HEK293 (cell line): ENCODE measurements around the gene TACR2.

ENCODE experiments used
- CTCF ChIA-PET: fragments of 350-600 bp; formaldehyde crosslinking; extraction: SDS; loops from one replicate; lab custom pipeline; 2021; ENCODE audit warnings: antibody characterized with exemption; lab: Yijun Ruan, JAX
- POLR2A ChIA-PET: fragments of 300-600 bp; formaldehyde crosslinking; extraction: SDS; loops from one replicate; lab custom pipeline; 2020; ENCODE audit warnings: antibody characterized with exemption, inconsistent platforms; lab: Yijun Ruan, JAX
- H3K27ac ChIP-seq: fragments of 200-500 bp; sonication (Bioruptor generic); 2 replicates; pipeline ENCODE4 v1.5.1; 2014; ENCODE audit warnings: low read depth, low read length, control low read depth, inconsistent platforms; ENCODE audit errors: extremely low read depth
- H3K36me3 ChIP-seq, 2 experiments: fragments of 200-500 bp in 1 of 2; sonication (Bioruptor generic) in 1 of 2; 1 replicate in 1 of 2; 2 replicates in 1 of 2; pipeline ENCODE4 v1.5.1; 2014 to 2017; ENCODE audit warnings: inconsistent platforms in 2 of 2, low read length in 2 of 2; ENCODE audit not compliant: control insufficient read depth in 2 of 2, insufficient read depth in 1 of 2
- H3K4me1 ChIP-seq: fragments of 200-500 bp; sonication (Bioruptor generic); 2 replicates; pipeline ENCODE4 v1.5.1; 2014; ENCODE audit warnings: mild to moderate bottlenecking, low read length, inconsistent platforms; ENCODE audit not compliant: control insufficient read depth, insufficient read depth
- H3K4me3 ChIP-seq: 2 replicates; pipeline ENCODE4 v1.5.1; 2011; ENCODE audit warnings: low read depth, mild to moderate bottlenecking, control low read depth, low read length, moderate library complexity
- H3K9me3 ChIP-seq: fragments of 200-500 bp; sonication (Bioruptor generic); 2 replicates; pipeline ENCODE4 v1.5.1; 2014; ENCODE audit warnings: low read depth, low read length, inconsistent platforms; ENCODE audit not compliant: control insufficient read depth, insufficient read depth
- GLIS2 ChIP-seq: fragments of 450-650 bp; formaldehyde crosslinking; IDR thresholded peaks from 2 replicates; pipeline ENCODE4 v1.5.1; 2016; ENCODE audit warnings: missing biosample characterization, missing genetic modification characterization
- HOXC10 ChIP-seq: sonication (generic); formaldehyde crosslinking; IDR thresholded peaks from 2 replicates; pipeline ENCODE4 v1.8.1; 2023; ENCODE audit warnings: mild to moderate bottlenecking, missing genetic modification reagents
- HOXD13 ChIP-seq: sonication (generic); formaldehyde crosslinking; IDR thresholded peaks from 2 replicates; pipeline ENCODE4 v1.8.0; 2022; ENCODE audit warnings: missing genetic modification reagents, borderline replicate concordance
- IKZF3 ChIP-seq: fragments of 450-650 bp; IDR thresholded peaks from 2 replicates; pipeline ENCODE4 v1.5.0; 2018; ENCODE audit warnings: missing biosample characterization, mild to moderate bottlenecking, missing genetic modification characterization, moderate library complexity
- SP2 ChIP-seq: fragments of 450-650 bp; formaldehyde crosslinking; IDR thresholded peaks from 2 replicates; pipeline ENCODE4 v1.5.1; 2016; ENCODE audit warnings: missing biosample characterization, missing genetic modification characterization
- TRIM28 ChIP-seq: IDR thresholded peaks from 2 replicates; pipeline ENCODE4 v1.6.1; 2011; ENCODE audit warnings: low read length, control low read depth, borderline replicate concordance
- ZBTB20 ChIP-seq: fragments of 450-650 bp; formaldehyde crosslinking; IDR thresholded peaks from 2 replicates; pipeline ENCODE4 v1.5.1; 2016; ENCODE audit warnings: missing biosample characterization, missing genetic modification characterization
- ZBTB48 ChIP-seq: fragments of 450-650 bp; formaldehyde crosslinking; IDR thresholded peaks from 2 replicates; pipeline ENCODE4 v1.5.1; 2016; ENCODE audit warnings: missing biosample characterization, missing genetic modification characterization
- ZFHX2 ChIP-seq: fragments of 450-650 bp; formaldehyde crosslinking; conservative IDR thresholded peaks from 2 replicates; pipeline ENCODE4 v1.5.1; 2016; ENCODE audit warnings: missing biosample characterization, missing genetic modification characterization
- ZNF2 ChIP-seq: fragments of 450-650 bp; formaldehyde crosslinking; IDR thresholded peaks from 2 replicates; pipeline ENCODE4 v1.5.1; 2016; ENCODE audit warnings: missing biosample characterization, missing genetic modification characterization
- ZNF214 ChIP-seq: fragments of 450-650 bp; formaldehyde crosslinking; IDR thresholded peaks from 2 replicates; pipeline ENCODE4 v1.5.1; 2017; ENCODE audit warnings: missing biosample characterization, mild to moderate bottlenecking, missing genetic modification characterization, borderline replicate concordance
- ZNF24 ChIP-seq: fragments of 450-650 bp; formaldehyde crosslinking; IDR thresholded peaks from 2 replicates; pipeline ENCODE4 v1.5.1; 2016; ENCODE audit warnings: missing biosample characterization, missing genetic modification characterization
- ZNF248 ChIP-seq: fragments of 450-650 bp; formaldehyde crosslinking; IDR thresholded peaks from 2 replicates; pipeline ENCODE4 v1.5.1; 2017; ENCODE audit warnings: missing biosample characterization, missing genetic modification characterization
- ZNF274 ChIP-seq, 2 experiments: fragments of 200-500 bp in 1 of 2; fragments of 450-650 bp in 1 of 2; sonication (Bioruptor generic) in 1 of 2; formaldehyde crosslinking in 1 of 2; IDR thresholded peaks; 2 replicates each; pipeline versions ENCODE4 v1.5.1 to v1.6.1; 2014 to 2016; ENCODE audit warnings: borderline replicate concordance in 1 of 2, inconsistent platforms in 1 of 2, low read length in 1 of 2, missing biosample characterization in 1 of 2, missing genetic modification characterization in 1 of 2
- ZNF335 ChIP-seq: fragments of 450-650 bp; formaldehyde crosslinking; conservative IDR thresholded peaks from 2 replicates; pipeline ENCODE4 v1.5.1; 2016; ENCODE audit warnings: missing biosample characterization, missing genetic modification characterization
- ZNF544 ChIP-seq: fragments of 450-650 bp; formaldehyde crosslinking; IDR thresholded peaks from 2 replicates; pipeline ENCODE4 v1.5.0; 2017; ENCODE audit warnings: missing biosample characterization, missing genetic modification characterization
- ZNF548 ChIP-seq: fragments of 450-650 bp; formaldehyde crosslinking; IDR thresholded peaks from 2 replicates; pipeline ENCODE4 v1.5.1; 2016; ENCODE audit warnings: missing biosample characterization, missing genetic modification characterization
- ZNF555 ChIP-seq: fragments of 450-650 bp; formaldehyde crosslinking; conservative IDR thresholded peaks from 2 replicates; pipeline ENCODE4 v1.5.1; 2017; ENCODE audit warnings: missing biosample characterization, mild to moderate bottlenecking, missing genetic modification characterization, inconsistent platforms
- ZNF624 ChIP-seq: fragments of 450-650 bp; formaldehyde crosslinking; IDR thresholded peaks from 2 replicates; pipeline ENCODE4 v1.5.1; 2017; ENCODE audit warnings: missing biosample characterization, missing genetic modification characterization
- ZNF747 ChIP-seq: fragments of 450-650 bp; formaldehyde crosslinking; IDR thresholded peaks from 2 replicates; pipeline ENCODE4 v1.5.1; 2016; ENCODE audit warnings: missing biosample characterization, missing genetic modification characterization
- ZNF777 ChIP-seq: fragments of 450-650 bp; formaldehyde crosslinking; IDR thresholded peaks from 2 replicates; pipeline ENCODE4 v1.5.1; 2017; ENCODE audit warnings: missing biosample characterization, missing genetic modification characterization, borderline replicate concordance
- ZNF792 ChIP-seq: fragments of 450-650 bp; formaldehyde crosslinking; IDR thresholded peaks from 2 replicates; pipeline ENCODE4 v1.5.1; 2016; ENCODE audit warnings: missing biosample characterization, missing genetic modification characterization
- ZSCAN23 ChIP-seq: fragments of 450-650 bp; formaldehyde crosslinking; IDR thresholded peaks from 2 replicates; pipeline ENCODE4 v1.5.1; 2016; ENCODE audit warnings: missing biosample characterization, missing genetic modification characterization
- ZSCAN30 ChIP-seq: fragments of 450-650 bp; IDR thresholded peaks from 2 replicates; pipeline ENCODE4 v1.5.1; 2018; ENCODE audit warnings: missing biosample characterization, mild to moderate bottlenecking, missing genetic modification characterization, moderate library complexity
- TF ChIP-seq, protein P1 (sequence below): fragments of 450-650 bp; formaldehyde crosslinking; IDR thresholded peaks from 2 replicates; pipeline ENCODE4 v1.5.1; 2017; ENCODE audit warnings: missing biosample characterization, missing genetic modification characterization
- TF ChIP-seq, protein P2 (sequence below): fragments of 450-650 bp; formaldehyde crosslinking; optimal IDR thresholded peaks from 2 replicates; pipeline ENCODE3; 2016; ENCODE audit warnings: missing biosample characterization, mild to moderate bottlenecking, missing genetic modification characterization
- TF ChIP-seq, protein P3 (sequence below): fragments of 450-650 bp; formaldehyde crosslinking; IDR thresholded peaks from 2 replicates; pipeline ENCODE4 v1.5.1; 2017; ENCODE audit warnings: missing biosample characterization, missing genetic modification characterization
- TF ChIP-seq, protein P4 (sequence below): fragments of 450-650 bp; formaldehyde crosslinking; IDR thresholded peaks from 2 replicates; pipeline ENCODE4 v1.5.1; 2016; ENCODE audit warnings: missing biosample characterization, missing genetic modification characterization

Gene TACR2

DNA sequence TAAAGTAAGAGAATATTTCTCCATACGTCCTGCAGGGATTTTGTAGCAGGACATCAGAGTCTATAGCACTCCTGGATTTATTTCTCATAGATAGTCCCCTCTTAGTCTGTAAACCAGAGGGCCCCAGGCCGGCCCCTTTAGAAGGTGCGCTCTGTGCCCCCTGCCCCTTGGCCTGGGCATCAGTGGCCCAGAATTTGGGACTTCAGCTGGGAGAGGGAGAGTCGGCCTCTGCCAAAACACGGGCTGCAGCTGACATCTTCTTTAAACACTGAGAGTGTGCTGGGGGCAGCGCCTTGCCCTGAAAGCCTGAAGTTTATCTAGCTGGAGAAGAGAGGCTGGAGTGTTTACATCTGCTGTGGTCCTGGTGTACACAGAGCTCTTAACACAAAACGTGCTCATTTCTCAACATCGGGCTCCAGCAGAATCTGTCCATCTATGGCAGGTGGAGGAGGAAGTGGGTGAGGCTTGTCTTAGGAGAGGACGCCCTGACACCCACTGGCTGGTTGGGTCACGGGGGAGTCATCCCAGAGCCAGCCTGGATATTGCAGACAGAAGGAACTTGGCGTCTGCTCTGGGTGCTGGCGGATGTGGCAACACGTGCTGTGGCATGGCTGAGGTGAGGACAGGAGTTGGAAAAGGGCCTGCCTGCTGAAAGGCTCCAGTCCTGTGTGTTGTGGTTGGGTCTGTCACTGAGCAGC, 5.0 kb upstream of the TACR2 start:
- Histone ChIP-seq H3K9me3 (no peaks in the 10 kb centered on the region), H3K4me3 (no peak overlapping the region), H3K4me1 (no peaks in the 10 kb centered on the region; the same call in 1 of the 2 replicates), H3K36me3 (no peaks in the 10 kb centered on the region), H3K27ac (no peak overlapping the region)
- TF ChIP-seq, protein P1, sequence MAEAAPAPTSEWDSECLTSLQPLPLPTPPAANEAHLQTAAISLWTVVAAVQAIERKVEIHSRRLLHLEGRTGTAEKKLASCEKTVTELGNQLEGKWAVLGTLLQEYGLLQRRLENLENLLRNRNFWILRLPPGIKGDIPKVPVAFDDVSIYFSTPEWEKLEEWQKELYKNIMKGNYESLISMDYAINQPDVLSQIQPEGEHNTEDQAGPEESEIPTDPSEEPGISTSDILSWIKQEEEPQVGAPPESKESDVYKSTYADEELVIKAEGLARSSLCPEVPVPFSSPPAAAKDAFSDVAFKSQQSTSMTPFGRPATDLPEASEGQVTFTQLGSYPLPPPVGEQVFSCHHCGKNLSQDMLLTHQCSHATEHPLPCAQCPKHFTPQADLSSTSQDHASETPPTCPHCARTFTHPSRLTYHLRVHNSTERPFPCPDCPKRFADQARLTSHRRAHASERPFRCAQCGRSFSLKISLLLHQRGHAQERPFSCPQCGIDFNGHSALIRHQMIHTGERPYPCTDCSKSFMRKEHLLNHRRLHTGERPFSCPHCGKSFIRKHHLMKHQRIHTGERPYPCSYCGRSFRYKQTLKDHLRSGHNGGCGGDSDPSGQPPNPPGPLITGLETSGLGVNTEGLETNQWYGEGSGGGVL (tag by site-specific recombination), result no peak
- TF ChIP-seq ZNF24 (tag by site-specific recombination) (no peak), ZSCAN30 (tag by site-specific recombination) (no peak), ZNF555 (tag by site-specific recombination) (no peak), ZSCAN23 (tag by site-specific recombination) (no peak), ZBTB20 (tag by site-specific recombination) (no peak), ZFHX2 (tag by site-specific recombination) (no peak), ZNF792 (tag by site-specific recombination) (no peak), GLIS2 (tag by site-specific recombination) (no peak), ZNF544 (tag by site-specific recombination) (no peak), HOXD13 (CRISPR knock-in tag) (no peak), HOXC10 (CRISPR knock-in tag) (no peak), ZNF777 (tag by site-specific recombination) (no peak)
- TF ChIP-seq, protein P2, sequence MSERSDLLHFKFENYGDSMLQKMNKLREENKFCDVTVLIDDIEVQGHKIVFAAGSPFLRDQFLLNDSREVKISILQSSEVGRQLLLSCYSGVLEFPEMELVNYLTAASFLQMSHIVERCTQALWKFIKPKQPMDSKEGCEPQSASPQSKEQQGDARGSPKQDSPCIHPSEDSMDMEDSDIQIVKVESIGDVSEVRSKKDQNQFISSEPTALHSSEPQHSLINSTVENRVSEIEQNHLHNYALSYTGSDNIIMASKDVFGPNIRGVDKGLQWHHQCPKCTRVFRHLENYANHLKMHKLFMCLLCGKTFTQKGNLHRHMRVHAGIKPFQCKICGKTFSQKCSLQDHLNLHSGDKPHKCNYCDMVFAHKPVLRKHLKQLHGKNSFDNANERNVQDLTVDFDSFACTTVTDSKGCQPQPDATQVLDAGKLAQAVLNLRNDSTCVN (tag by site-specific recombination), result no peak
- TF ChIP-seq, protein P3, sequence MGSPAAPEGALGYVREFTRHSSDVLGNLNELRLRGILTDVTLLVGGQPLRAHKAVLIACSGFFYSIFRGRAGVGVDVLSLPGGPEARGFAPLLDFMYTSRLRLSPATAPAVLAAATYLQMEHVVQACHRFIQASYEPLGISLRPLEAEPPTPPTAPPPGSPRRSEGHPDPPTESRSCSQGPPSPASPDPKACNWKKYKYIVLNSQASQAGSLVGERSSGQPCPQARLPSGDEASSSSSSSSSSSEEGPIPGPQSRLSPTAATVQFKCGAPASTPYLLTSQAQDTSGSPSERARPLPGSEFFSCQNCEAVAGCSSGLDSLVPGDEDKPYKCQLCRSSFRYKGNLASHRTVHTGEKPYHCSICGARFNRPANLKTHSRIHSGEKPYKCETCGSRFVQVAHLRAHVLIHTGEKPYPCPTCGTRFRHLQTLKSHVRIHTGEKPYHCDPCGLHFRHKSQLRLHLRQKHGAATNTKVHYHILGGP (tag by site-specific recombination), result no peak
- CTCF ChIA-PET, result interaction anchor here (0.6 to 1.2 kb wide), 3 partner anchors 78 to 98 kb away, joined by 3 to 4 read pairs (median 3); no protein-coding TSS in a partner anchor
- POLR2A ChIA-PET, result no interaction called here

DNA sequence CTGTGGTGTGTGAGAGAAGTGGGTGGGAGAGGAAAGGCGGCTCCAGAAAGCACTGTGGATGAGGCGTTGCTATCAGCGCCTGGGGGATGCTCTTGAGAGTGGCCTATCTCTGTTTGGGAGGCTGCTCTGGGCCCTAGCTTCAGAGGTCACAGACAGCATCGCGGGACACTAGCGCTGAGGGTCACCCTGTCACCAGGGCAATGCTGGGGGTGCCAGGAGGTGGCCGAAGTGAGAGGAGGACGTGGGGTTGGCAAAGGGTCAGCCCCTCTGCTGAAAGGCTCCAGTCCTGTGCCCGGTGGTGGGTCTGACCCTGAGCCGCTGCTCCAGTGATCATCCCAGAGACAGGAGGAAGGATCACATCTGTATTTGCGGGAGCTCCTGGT, 3.0 kb upstream of the TACR2 start:
- Histone ChIP-seq H3K4me3 (no peak overlapping the region), H3K9me3 (no peaks in the 10 kb centered on the region), H3K4me1 (no peaks in the 10 kb centered on the region), H3K36me3 (no peaks in the 10 kb centered on the region), H3K27ac (no peak overlapping the region)
- CTCF ChIA-PET, result interaction anchor here (0.6 to 1.0 kb wide), 3 partner anchors 16 to 96 kb away, joined by 3 to 5 read pairs (median 4); no protein-coding TSS in a partner anchor
- POLR2A ChIA-PET, result no interaction called here
- TF ChIP-seq, protein P2 (tag by site-specific recombination), result no peak
- no peak for TF ChIP-seq ZNF747 (tag by site-specific recombination)
- TF ChIP-seq ZNF335, result no peak
- no peak for TF ChIP-seq ZNF214 (tag by site-specific recombination)
- no peak for TF ChIP-seq ZBTB48 (tag by site-specific recombination)
- TF ChIP-seq ZNF777 (tag by site-specific recombination), result no peak
- no peak for TF ChIP-seq ZNF2 (tag by site-specific recombination)
- TF ChIP-seq ZNF624 (tag by site-specific recombination), result no peak
- TF ChIP-seq SP2 (tag by site-specific recombination), result no peak
- no peak for TF ChIP-seq IKZF3
- no peak for TF ChIP-seq ZNF274 (IDR thresholded peaks at IDR 0.05; ENCODE audit: low read length)
- no peak for TF ChIP-seq ZNF274 (tag by site-specific recombination; IDR thresholded peaks at IDR 0.05; ENCODE audit: borderline replicate concordance)
- TF ChIP-seq TRIM28, result no peak
- TF ChIP-seq ZNF248 (tag by site-specific recombination), result no peak
- no peak for TF ChIP-seq ZNF548 (tag by site-specific recombination)
- TF ChIP-seq, protein P4, sequence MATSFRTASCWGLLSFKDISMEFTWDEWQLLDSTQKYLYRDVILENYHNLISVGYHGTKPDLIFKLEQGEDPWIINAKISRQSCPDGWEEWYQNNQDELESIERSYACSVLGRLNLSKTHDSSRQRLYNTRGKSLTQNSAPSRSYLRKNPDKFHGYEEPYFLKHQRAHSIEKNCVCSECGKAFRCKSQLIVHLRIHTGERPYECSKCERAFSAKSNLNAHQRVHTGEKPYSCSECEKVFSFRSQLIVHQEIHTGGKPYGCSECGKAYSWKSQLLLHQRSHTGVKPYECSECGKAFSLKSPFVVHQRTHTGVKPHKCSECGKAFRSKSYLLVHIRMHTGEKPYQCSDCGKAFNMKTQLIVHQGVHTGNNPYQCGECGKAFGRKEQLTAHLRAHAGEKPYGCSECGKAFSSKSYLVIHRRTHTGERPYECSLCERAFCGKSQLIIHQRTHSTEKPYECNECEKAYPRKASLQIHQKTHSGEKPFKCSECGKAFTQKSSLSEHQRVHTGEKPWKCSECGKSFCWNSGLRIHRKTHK, result no peak
